NCI-H2107 (cell line): ENCODE results near the gene YPEL2.
"Not testable (repeated sequence)": the region's sequence is repeated elsewhere in the genome, so short reads cannot be mapped to it uniquely, and the experiment has no call there.

Source experiments
- DNase-seq: peaks from one replicate; lab custom pipeline; 2025; lab: John Stamatoyannopoulos, UW

Gene YPEL2

DNA sequence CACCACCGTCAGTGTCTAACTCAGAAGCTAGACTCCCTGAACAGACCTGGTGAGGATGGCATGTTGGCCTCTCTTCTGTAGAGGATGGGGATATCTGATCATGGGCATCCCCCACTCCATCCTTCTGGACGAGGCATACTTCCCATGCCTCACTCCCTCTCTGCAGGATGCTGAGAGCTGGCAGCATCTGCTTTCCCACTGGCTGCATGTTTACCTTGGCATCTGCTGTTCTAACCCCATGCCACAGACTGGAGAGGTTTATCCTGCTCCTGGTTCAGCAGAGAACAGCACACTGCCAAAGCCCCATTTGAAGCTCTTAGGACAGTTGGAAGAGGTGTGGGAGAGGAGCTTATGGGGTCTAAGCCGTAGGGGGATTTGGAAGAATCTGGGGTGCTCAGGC, 46.0 kb downstream of the YPEL2 start:
- no peak for DNase-seq

- no peak for DNase-seq
Measured at GRCh38 chr17:59378675-59379074, 47.2 kb downstream of the YPEL2 start.

DNA sequence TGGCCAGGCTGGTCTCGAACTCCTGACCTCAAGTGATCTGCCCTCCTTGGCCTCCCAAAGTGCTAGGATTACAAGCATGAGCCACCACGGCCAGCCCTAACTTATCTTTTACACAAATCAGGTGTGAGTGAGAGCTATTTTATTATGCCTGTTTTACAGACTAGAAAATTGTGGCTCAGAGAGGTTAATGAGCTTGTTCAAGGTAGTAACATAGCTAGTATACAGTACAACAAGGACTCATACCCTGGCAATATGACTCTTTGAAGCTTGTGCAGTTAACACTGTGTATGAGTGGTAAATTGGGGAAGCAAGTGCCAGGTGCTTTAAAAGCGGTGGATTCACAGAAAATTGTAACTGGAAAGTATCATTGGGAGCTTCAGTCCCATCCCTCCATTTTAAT, 49.0 kb downstream of the YPEL2 start:
- no peak for DNase-seq

DNA sequence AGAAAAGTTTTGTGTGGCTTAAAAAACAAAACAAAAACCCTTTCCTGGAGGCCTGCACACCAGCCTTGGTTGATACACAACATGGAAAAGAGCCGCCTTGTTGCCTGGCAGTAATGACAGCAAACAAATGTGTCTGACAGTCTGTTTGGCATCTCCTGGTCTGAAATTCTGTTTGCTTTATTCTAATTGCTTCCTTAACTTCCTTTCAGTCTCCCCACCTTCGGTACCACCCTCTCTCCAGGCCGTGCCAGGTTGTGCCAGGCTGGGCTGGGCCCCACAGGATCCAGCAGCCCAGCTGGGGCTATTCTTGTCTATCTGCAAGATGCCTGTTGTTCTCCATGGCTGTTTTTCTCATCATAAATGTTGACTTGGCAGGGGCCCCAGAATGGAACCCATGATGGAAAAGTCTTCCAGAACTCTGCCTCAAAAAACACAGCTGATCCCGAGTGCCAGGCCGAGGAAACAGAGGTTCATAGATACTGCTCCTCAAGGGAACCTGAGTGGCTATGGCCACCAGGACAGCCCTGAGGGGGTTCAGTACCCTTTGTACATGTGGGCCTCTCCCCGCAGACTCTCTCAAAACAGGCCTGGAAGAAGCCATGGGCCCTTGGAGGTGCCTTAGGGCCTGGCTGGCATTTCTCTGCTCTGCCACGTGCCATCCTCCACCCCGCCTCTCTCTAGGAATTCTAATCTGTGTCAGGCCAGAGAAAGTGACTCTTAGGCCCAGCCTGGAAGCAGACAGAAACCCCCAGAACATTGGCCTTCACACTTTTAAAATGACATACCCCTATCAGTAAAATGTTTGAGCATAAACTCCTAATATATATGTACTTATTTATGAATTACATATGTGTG, 50.5 kb downstream of the YPEL2 start:
- DNase-seq = no peak

- DNase-seq = no peak
Measured at GRCh38 chr17:59383893-59384292, 52.4 kb downstream of the YPEL2 start.

- no peak for DNase-seq
Measured at GRCh38 chr17:59387351-59388068, 56.1 kb downstream of the YPEL2 start.

DNA sequence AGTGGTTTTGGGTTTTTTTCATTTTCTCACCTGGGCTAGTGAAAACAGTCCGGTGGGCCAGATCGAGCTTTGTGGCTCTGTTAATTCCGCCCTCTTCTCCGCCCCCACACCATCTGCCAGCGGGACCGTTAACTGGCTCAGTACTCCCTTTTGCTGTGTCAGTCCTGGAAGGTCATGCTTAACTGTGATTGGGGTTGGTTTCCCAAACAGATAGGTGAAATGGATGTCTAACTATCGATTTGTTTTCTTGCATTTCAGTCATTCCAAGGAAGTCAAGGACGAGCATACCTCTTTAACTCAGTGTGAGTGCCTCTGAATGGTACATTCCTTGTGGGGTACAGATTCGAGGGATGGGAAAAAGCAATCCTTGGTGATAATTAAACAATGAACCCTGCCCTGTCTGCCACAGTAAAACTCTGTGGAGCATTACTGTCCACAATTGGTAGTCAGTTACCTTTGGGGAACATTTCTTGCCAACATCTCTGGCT, 56.7 kb downstream of the YPEL2 start:
- no peak for DNase-seq

- DNase-seq = no peak
Measured at GRCh38 chr17:59389066-59389465, 57.6 kb downstream of the YPEL2 start.

- no peak for DNase-seq
Measured at GRCh38 chr17:59391021-59391420, 59.6 kb downstream of the YPEL2 start.

- no peak for DNase-seq
Measured at GRCh38 chr17:59392973-59393679, 61.7 kb downstream of the YPEL2 start.

GRCh38 chr17:59393742-59394410, 62.4 kb downstream of the YPEL2 start:
- DNase-seq = not testable (repeated sequence)

DNA sequence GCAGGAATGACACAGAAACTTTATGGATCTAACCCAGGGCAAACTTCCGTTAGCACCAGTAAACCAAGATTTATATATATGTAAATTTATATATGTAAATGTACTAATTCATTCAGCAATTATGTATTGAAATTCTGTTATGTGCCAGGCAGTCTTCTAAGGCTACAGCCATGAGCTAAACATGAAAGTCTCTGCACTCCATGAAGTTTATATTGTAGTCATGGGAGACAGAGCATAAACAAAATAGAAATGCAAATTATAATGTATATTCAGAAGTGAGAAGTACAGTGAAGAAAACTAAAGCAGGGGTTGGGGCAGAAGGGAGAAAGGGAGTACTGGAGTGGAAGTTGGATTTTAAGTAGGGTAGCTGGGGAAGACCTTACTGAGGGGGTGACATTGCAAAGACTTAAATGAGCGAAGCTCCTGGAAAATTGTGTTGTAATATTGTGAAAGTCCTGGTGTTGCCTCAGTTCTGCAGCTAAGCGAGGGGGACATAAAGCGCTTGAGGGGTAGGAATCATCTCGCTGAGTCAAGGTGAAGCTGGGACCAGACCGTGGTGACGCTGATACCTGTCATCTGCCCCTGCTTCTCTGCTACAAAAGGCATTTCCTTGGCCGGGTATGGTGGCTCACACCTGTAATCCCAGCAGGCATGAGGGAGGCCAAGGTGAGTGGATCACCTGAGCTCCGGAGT, 64.8 kb downstream of the YPEL2 start:
- DNase-seq = no peak

DNA sequence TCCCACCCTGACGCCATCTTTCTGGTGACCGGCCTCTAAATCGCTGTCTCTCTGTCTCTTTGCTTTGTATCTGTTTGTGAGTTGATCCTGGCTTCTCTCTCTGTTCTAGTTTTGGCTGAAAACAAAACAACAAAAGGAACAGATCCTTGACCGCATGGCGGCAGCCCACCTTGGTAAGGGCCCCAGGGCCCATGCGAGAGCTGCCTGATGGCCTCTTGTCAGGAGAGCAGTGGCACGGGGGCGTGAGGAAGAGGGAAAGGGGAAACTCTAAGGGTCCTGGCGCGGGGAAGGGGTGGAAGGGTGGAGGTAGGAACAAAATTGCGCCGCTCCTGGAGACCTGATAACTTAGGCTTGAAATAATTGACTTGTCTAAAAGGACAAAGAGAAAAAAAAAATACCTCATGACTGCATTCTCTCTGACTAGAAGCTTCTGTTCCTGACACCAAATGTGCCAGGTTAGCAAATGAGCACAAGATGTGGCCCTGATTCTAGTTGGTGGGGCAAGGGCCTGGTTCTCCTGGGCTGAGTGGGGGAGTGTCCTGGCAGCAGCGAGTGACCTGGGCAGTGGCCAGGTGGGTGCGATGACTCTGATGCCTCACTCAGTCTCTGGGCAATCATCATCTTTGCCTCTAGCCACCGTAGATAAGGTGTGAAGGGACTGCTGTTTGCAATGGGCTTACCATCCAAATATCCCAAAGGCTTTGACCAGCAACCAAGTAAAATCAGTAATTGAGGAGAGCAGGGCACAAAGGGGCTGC, 66.0 kb downstream of the YPEL2 start:
- DNase-seq = no peak

DNA sequence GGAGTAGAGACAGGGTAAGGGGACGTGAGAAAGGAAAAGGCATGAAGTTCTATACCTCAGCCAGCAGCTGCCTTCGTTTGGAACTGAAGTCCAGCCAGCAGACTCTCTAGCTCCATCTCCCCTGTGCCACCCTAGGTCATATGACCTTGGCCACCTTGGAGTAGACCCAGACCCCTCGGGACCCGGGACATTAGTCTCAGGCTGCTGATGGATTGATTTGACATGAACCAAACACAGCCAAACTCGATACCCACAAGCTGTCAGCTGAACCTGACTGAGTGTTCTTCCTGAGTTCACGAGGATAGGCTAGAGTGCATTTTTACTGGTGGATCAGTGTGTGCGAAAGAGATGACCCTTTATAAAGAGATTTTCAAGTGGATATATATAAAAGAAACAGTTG, 68.5 kb downstream of the YPEL2 start:
- no peak for DNase-seq

- no peak for DNase-seq
Measured at GRCh38 chr17:59400858-59401257, 69.4 kb downstream of the YPEL2 start.

GRCh38 chr17:59401274-59401673, 69.8 kb downstream of the YPEL2 start:
- no peak for DNase-seq

DNA sequence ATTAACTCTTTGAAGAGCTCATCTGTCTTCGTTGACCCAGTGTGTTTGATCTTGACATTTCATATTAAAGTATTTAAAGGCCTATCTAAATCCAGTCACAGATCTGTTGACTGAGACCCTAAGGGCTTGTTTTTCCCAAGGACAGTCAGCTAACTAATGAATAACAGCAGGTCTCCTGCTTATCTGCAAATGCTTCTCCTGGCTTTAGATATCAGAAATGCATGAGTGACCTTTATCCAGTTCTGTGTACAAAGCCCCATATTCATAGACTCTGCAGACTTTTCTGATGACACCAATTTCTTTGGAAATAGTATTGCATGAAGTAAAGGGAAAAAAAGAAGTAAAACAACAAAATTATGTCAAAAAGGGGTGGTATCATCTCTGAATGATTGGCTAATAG, 70.3 kb downstream of the YPEL2 start:
- no peak for DNase-seq

- no peak for DNase-seq
Measured at GRCh38 chr17:59402760-59403159, 71.3 kb downstream of the YPEL2 start.

- DNase-seq = no peak
Measured at GRCh38 chr17:59404471-59404870, 73.0 kb downstream of the YPEL2 start.

GRCh38 chr17:59405944-59406705, 74.7 kb downstream of the YPEL2 start:
- no peak for DNase-seq
